GM19238 (cell line): ENCODE results near the gene ABTB2.

Source experiments
- DNase-seq: peaks from one replicate; pipeline ENCODE4 v3.0.0; 2011; ENCODE audit warnings: low spot score; ENCODE audit not compliant: insufficient read length

Gene ABTB2

GRCh38 chr11:34292111-34292510 lies 65.7 kb downstream of the ABTB2 start:
- DNase-seq = no peak

GRCh38 chr11:34290926-34291325 lies 66.9 kb downstream of the ABTB2 start:
- DNase-seq = no peak

- DNase-seq = no peak
Observed at GRCh38 chr11:34288492-34288891, 69.3 kb downstream of the ABTB2 start.

GRCh38 chr11:34284811-34285481 lies 72.9 kb downstream of the ABTB2 start:
- no peak for DNase-seq

GRCh38 chr11:34284156-34284555 lies 73.7 kb downstream of the ABTB2 start:
- DNase-seq = no peak

GRCh38 chr11:34280945-34281872 lies 76.6 kb downstream of the ABTB2 start:
- no peak for DNase-seq

- DNase-seq = no peak
Observed at GRCh38 chr11:34278693-34279297, 79.0 kb downstream of the ABTB2 start.

- no peak for DNase-seq
Observed at GRCh38 chr11:34278175-34278574, 79.6 kb downstream of the ABTB2 start.

GRCh38 chr11:34277171-34277570 lies 80.6 kb downstream of the ABTB2 start:
- DNase-seq = no peak

- no peak for DNase-seq
Observed at GRCh38 chr11:34276352-34276864, 81.4 kb downstream of the ABTB2 start.

GRCh38 chr11:34275486-34275885 lies 82.3 kb downstream of the ABTB2 start:
- no peak for DNase-seq

GRCh38 chr11:34274712-34275398 lies 83.0 kb downstream of the ABTB2 start:
- no peak for DNase-seq

GRCh38 chr11:34273099-34273498 lies 84.7 kb downstream of the ABTB2 start:
- no peak for DNase-seq

- DNase-seq = no peak
Observed at GRCh38 chr11:34271727-34272126, 86.1 kb downstream of the ABTB2 start.

- no peak for DNase-seq
Observed at GRCh38 chr11:34270711-34271110, 87.1 kb downstream of the ABTB2 start.

GRCh38 chr11:34269694-34270245 lies 88.0 kb downstream of the ABTB2 start:
- no peak for DNase-seq

- DNase-seq = no peak
Observed at GRCh38 chr11:34268906-34269430, 88.8 kb downstream of the ABTB2 start.

- DNase-seq = no peak
Observed at GRCh38 chr11:34267417-34267816, 90.4 kb downstream of the ABTB2 start.

- DNase-seq = no peak
Observed at GRCh38 chr11:34267013-34267412, 90.8 kb downstream of the ABTB2 start.

GRCh38 chr11:34266090-34266912 lies 91.5 kb downstream of the ABTB2 start:
- no peak for DNase-seq
